HepG2 (cell line): Measurements from ENCODE around the gene GRK6. TPM values are rescaled to one million over a fixed set of nuclear protein-coding genes. Genes with fewer than 3 reads are reported as not detected.
A peak's percentile ranks its signal among the peaks of the same experiment; 100 is the strongest.

Experiments used
- BATF2 ChIP-seq: sonication (generic); formaldehyde crosslinking; IDR thresholded peaks from 2 replicates; pipeline ENCODE4 v1.8.0; 2022; ENCODE audit warnings: mild to moderate bottlenecking, missing genetic modification reagents, moderate library complexity
- BRCA1 ChIP-seq: sonication (generic); formaldehyde crosslinking; IDR thresholded peaks from 2 replicates; pipeline ENCODE4 v1.4.0; 2020; ENCODE audit warnings: missing genetic modification reagents
- FOXK1 ChIP-seq: sonication (generic); formaldehyde crosslinking; IDR thresholded peaks from 2 replicates; pipeline ENCODE4 v1.4.0; 2020; ENCODE audit warnings: low read depth, missing genetic modification reagents, borderline replicate concordance
- GABPB1 ChIP-seq: IDR thresholded peaks from 2 replicates; pipeline ENCODE4 v1.6.1; 2016; ENCODE audit warnings: mild to moderate bottlenecking, missing genetic modification reagents, moderate library complexity, missing compliant biosample characterization
- HHEX ChIP-seq: IDR thresholded peaks from 2 replicates; pipeline ENCODE4 v1.6.1; 2016; ENCODE audit warnings: control low read depth
- JUN ChIP-seq: sonication (generic); formaldehyde crosslinking; IDR thresholded peaks from 2 replicates; pipeline ENCODE4 v1.4.0; 2020; ENCODE audit warnings: mild to moderate bottlenecking, missing genetic modification reagents
- MAFF ChIP-seq: IDR thresholded peaks from 2 replicates; pipeline ENCODE4 v1.6.1; 2011; ENCODE audit warnings: low read depth, low read length, improper control_type of control experiment
- NFKB2 ChIP-seq: sonication (generic); formaldehyde crosslinking; IDR thresholded peaks from 2 replicates; pipeline ENCODE4 v1.4.0; 2020; ENCODE audit warnings: missing genetic modification reagents, borderline replicate concordance
- NR2F6 ChIP-seq, 2 experiments: IDR thresholded peaks; 2 replicates each; pipeline ENCODE4 v1.6.1; 2016; ENCODE audit warnings: antibody characterized with exemption in 1 of 2, mild to moderate bottlenecking in 1 of 2
- RBM39 ChIP-seq: fragments of 200-400 bp; formaldehyde crosslinking; IDR thresholded peaks from one replicate; pipeline ENCODE4 v1.6.1; 2018; ENCODE audit warnings: antibody characterized with exemption, mild to moderate bottlenecking, low read depth, low read length; ENCODE audit not compliant: poor library complexity, severe bottlenecking
- RFX5 ChIP-seq: IDR thresholded peaks from 2 replicates; pipeline ENCODE4 v1.6.1; 2011; ENCODE audit warnings: low read depth, low read length, improper control_type of control experiment
- SMARCE1 ChIP-seq: fragments of 450-650 bp; IDR thresholded peaks from 2 replicates; pipeline ENCODE4 v1.6.1; 2017; ENCODE audit warnings: borderline replicate concordance
- SP2 ChIP-seq: sonication (generic); formaldehyde crosslinking; IDR thresholded peaks from 2 replicates; pipeline ENCODE4 v1.5.1; 2020; ENCODE audit warnings: mild to moderate bottlenecking, missing genetic modification reagents
- THAP11 ChIP-seq: IDR thresholded peaks from 2 replicates; pipeline ENCODE4 v1.6.1; 2016; ENCODE audit warnings: missing biosample characterization, missing genetic modification reagents
- TOPORS ChIP-seq: sonication (generic); formaldehyde crosslinking; IDR thresholded peaks from 2 replicates; pipeline ENCODE4 v1.8.0; 2023; ENCODE audit warnings: mild to moderate bottlenecking, missing genetic modification reagents
- ZFP41 ChIP-seq: sonication (generic); formaldehyde crosslinking; IDR thresholded peaks from 2 replicates; pipeline ENCODE4 v1.4.0; 2020; ENCODE audit warnings: mild to moderate bottlenecking, missing genetic modification reagents, borderline replicate concordance
- ZNF101 ChIP-seq: sonication (generic); formaldehyde crosslinking; IDR thresholded peaks from 2 replicates; pipeline ENCODE4 v1.4.0; 2020; ENCODE audit warnings: mild to moderate bottlenecking, low read depth, missing genetic modification reagents, borderline replicate concordance
- ZNF24 ChIP-seq: fragments of 450-650 bp; IDR thresholded peaks from 2 replicates; pipeline ENCODE4 v1.6.1; 2017; ENCODE audit warnings: antibody characterized with exemption, mild to moderate bottlenecking
- ZNF790 ChIP-seq: sonication (generic); formaldehyde crosslinking; IDR thresholded peaks from 2 replicates; pipeline ENCODE4 v1.8.0; 2022; ENCODE audit warnings: missing genetic modification reagents, mild to moderate bottlenecking, borderline replicate concordance
- polyA plus RNA-seq, 8 experiments: library from polyadenylated mRNA; depleted of rRNA in 3 of 8; stranded (reverse) in 7 of 8; unstranded in 1 of 8; fragments of >200 nt; fragmentation: Illumina TruSeq in 4 of 8; extraction: Trizol in 4 of 8; gene quantifications; 2 replicates each; pipeline versions ENCODE4 v1.2.1 to v1.2.3, GENCODE V29; 2011 to 2016; ENCODE audit warnings: low read depth in 4 of 8, missing spikeins in 1 of 8, mixed read lengths in 1 of 8; ENCODE audit not compliant: insufficient read depth in 1 of 8
- total RNA-seq, 5 experiments: library from RNA; depleted of rRNA; stranded (reverse); fragments of >200 nt; fragmentation: Illumina TruSeq; extraction: Trizol; gene quantifications; 2 replicates each; pipeline ENCODE4 v1.2.3, GENCODE V29; 2016; ENCODE audit warnings: low read depth in 1 of 5
- TF ChIP-seq, protein P1 (sequence below): sonication (generic); formaldehyde crosslinking; IDR thresholded peaks from 2 replicates; pipeline ENCODE4 v1.4.0; 2020; ENCODE audit warnings: missing genetic modification reagents
- TF ChIP-seq, protein P2 (sequence below): sonication (generic); formaldehyde crosslinking; IDR thresholded peaks from 2 replicates; pipeline ENCODE4 v1.4.0; 2020; ENCODE audit warnings: missing genetic modification reagents, mild to moderate bottlenecking, borderline replicate concordance
- TF ChIP-seq, protein P3 (sequence below): sonication (generic); formaldehyde crosslinking; IDR thresholded peaks from 2 replicates; pipeline ENCODE4 v1.5.1; 2020; ENCODE audit warnings: missing genetic modification reagents, mild to moderate bottlenecking, borderline replicate concordance

Gene GRK6
- total and polyA plus RNA-seq, 2 of the 13 experiments (the other 11 are each of a cell fraction or from before 2014, with no cell fraction given): 13.2 to 19.9 TPM

GRCh38 chr5:177455036-177455660 is 28.7 kb downstream of the GRK6 start (continued):
- TF ChIP-seq, protein P1, sequence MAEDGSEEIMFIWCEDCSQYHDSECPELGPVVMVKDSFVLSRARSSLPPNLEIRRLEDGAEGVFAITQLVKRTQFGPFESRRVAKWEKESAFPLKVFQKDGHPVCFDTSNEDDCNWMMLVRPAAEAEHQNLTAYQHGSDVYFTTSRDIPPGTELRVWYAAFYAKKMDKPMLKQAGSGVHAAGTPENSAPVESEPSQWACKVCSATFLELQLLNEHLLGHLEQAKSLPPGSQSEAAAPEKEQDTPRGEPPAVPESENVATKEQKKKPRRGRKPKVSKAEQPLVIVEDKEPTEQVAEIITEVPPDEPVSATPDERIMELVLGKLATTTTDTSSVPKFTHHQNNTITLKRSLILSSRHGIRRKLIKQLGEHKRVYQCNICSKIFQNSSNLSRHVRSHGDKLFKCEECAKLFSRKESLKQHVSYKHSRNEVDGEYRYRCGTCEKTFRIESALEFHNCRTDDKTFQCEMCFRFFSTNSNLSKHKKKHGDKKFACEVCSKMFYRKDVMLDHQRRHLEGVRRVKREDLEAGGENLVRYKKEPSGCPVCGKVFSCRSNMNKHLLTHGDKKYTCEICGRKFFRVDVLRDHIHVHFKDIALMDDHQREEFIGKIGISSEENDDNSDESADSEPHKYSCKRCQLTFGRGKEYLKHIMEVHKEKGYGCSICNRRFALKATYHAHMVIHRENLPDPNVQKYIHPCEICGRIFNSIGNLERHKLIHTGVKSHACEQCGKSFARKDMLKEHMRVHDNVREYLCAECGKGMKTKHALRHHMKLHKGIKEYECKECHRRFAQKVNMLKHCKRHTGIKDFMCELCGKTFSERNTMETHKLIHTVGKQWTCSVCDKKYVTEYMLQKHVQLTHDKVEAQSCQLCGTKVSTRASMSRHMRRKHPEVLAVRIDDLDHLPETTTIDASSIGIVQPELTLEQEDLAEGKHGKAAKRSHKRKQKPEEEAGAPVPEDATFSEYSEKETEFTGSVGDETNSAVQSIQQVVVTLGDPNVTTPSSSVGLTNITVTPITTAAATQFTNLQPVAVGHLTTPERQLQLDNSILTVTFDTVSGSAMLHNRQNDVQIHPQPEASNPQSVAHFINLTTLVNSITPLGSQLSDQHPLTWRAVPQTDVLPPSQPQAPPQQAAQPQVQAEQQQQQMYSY: no peak
- TF ChIP-seq, protein P2, sequence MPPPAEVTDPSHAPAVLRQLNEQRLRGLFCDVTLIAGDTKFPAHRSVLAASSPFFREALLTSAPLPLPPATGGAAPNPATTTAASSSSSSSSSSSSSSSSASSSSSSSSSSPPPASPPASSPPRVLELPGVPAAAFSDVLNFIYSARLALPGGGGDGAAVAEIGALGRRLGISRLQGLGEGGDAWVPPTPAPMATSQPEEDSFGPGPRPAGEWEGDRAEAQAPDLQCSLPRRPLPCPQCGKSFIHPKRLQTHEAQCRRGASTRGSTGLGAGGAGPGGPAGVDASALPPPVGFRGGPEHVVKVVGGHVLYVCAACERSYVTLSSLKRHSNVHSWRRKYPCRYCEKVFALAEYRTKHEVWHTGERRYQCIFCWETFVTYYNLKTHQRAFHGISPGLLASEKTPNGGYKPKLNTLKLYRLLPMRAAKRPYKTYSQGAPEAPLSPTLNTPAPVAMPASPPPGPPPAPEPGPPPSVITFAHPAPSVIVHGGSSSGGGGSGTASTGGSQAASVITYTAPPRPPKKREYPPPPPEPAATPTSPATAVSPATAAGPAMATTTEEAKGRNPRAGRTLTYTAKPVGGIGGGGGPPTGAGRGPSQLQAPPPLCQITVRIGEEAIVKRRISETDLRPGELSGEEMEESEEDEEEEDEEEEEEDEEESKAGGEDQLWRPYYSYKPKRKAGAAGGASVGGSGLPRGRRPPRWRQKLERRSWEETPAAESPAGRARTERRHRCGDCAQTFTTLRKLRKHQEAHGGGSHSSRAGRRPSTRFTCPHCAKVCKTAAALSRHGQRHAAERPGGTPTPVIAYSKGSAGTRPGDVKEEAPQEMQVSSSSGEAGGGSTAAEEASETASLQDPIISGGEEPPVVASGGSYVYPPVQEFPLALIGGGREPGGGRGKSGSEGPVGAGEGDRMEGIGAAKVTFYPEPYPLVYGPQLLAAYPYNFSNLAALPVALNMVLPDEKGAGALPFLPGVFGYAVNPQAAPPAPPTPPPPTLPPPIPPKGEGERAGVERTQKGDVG (CRISPR knock-in tag): no peak
- TF ChIP-seq RBM39 (no peak), BRCA1 (CRISPR knock-in tag) (0 out of 2 replicates have a peak, but pooled peaks have one; percentile 9), HHEX (CRISPR knock-in tag) (no peak), RFX5 (no peak), MAFF (no peak), TOPORS (peak; percentile 88), ZNF101 (CRISPR knock-in tag) (peak; percentile 93), GABPB1 (CRISPR knock-in tag) (peak; percentile 95), THAP11 (peak; percentile 83), ZNF790 (CRISPR knock-in tag) (peak; percentile 79; the same call in 1 of the 2 replicates), JUN (CRISPR knock-in tag) (0 out of 2 replicates have a peak, but pooled peaks have one; percentile 46), ZFP41 (CRISPR knock-in tag) (no peak), NR2F6 (IDR thresholded peaks at IDR 0.05) (no peak), NR2F6 (CRISPR knock-in tag; IDR thresholded peaks at IDR 0.05) (peak; percentile 40), ZNF24 (no peak), SMARCE1 (no peak), SP2 (peak; percentile 73), NFKB2 (CRISPR knock-in tag) (peak; percentile 36; the same call in 1 of the 2 replicates), FOXK1 (peak; percentile 54; the same call in 1 of the 2 replicates), BATF2 (CRISPR knock-in tag) (no peak)
- TF ChIP-seq, protein P3, sequence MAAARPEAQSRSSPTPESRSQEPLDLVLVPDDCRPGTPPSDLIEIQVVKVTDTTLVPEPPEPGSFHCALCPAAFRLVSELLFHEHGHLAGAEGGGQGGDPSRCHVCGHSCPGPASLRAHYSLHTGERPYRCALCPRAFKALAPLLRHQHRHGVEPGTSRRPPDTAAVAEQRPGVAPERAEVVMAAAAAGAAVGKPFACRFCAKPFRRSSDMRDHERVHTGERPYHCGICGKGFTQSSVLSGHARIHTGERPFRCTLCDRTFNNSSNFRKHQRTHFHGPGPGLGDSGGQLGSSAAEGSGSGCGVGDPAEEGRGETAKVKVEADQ (CRISPR knock-in tag): peak; percentile 77
